C4-2B (cell line): ENCODE data around the gene INAFM2.

Experiments used
- ZFX ChIP-seq: fragments of 450-650 bp; IDR thresholded peaks from 2 replicates; pipeline ENCODE4 v1.6.1; 2017
- TF ChIP-seq, protein P1 (sequence below): fragments of 450-650 bp; conservative IDR thresholded peaks from 2 replicates; pipeline ENCODE4 v1.5.1; 2017; ENCODE audit warnings: mild to moderate bottlenecking

DNA sequence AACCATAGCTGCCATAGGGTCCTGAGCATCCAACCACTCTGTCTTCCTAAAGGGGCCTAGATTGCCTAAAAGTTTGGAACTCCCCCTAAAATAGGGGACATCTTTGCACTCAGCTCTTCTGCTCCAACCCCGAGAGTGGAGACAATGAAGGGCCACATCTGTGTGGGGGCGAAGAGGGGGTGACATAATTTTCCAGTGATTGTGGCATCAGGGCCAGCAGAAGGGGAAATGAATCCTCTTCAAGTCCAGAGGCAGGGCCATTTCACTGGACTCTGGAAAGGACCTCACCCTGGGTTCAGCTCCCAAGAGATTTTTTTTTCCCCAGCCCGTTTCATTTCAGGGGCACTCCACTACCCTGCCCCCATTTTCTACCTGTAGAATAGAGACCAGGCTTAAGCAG, 36.0 kb upstream of the INAFM2 start:
- TF ChIP-seq, protein P1, sequence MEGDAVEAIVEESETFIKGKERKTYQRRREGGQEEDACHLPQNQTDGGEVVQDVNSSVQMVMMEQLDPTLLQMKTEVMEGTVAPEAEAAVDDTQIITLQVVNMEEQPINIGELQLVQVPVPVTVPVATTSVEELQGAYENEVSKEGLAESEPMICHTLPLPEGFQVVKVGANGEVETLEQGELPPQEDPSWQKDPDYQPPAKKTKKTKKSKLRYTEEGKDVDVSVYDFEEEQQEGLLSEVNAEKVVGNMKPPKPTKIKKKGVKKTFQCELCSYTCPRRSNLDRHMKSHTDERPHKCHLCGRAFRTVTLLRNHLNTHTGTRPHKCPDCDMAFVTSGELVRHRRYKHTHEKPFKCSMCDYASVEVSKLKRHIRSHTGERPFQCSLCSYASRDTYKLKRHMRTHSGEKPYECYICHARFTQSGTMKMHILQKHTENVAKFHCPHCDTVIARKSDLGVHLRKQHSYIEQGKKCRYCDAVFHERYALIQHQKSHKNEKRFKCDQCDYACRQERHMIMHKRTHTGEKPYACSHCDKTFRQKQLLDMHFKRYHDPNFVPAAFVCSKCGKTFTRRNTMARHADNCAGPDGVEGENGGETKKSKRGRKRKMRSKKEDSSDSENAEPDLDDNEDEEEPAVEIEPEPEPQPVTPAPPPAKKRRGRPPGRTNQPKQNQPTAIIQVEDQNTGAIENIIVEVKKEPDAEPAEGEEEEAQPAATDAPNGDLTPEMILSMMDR, result no peak
- TF ChIP-seq ZFX, result no peak
